Lower lobe of right lung (tissue), 2 donors: Measurements from ENCODE around the gene MATN4. TPM values are rescaled to one million over a fixed set of nuclear protein-coding genes. Genes with fewer than 3 reads are reported as not detected.
"Not testable (repeated sequence)": the region's sequence is repeated elsewhere in the genome, so short reads cannot be mapped to it uniquely, and the experiment has no call there.

Experiments
- ATAC-seq, 2 donors: fragments of 200-7000 bp; cut with Tn5 transposase; one replicate each; pipeline ENCODE4 v1.9.1; 2020 to 2022; ENCODE audit warnings: mild to moderate bottlenecking in 2 of 2, moderate library complexity in 2 of 2
- DNase-seq: peaks from one replicate; pipeline ENCODE4 v3.0.0-alpha.2; 2020
- H3K27ac ChIP-seq: fragments of 200-600 bp; one replicate; pipeline ENCODE4 v1.8.0; 2022
- H3K27me3 ChIP-seq: fragments of 200-600 bp; one replicate; pipeline ENCODE4 v1.8.0; 2022; ENCODE audit warnings: low read depth
- H3K36me3 ChIP-seq: fragments of 200-600 bp; one replicate; pipeline ENCODE4 v1.8.0; 2022; ENCODE audit warnings: mild to moderate bottlenecking
- H3K4me1 ChIP-seq: fragments of 200-600 bp; one replicate; pipeline ENCODE4 v1.8.0; 2022
- H3K4me3 ChIP-seq: fragments of 200-600 bp; one replicate; pipeline ENCODE4 v1.8.0; 2022; ENCODE audit warnings: mild to moderate bottlenecking
- H3K9me3 ChIP-seq: fragments of 200-600 bp; one replicate; pipeline ENCODE4 v1.8.0; 2022
- CTCF ChIP-seq: fragments of 200-600 bp; IDR thresholded peaks from one replicate; pipeline ENCODE4 v1.8.0; 2022; ENCODE audit warnings: antibody characterized with exemption, mild to moderate bottlenecking
- intact Hi-C: fragments of 100-400 bp; cut with DNase I; formaldehyde crosslinking; loops from one replicate; pipeline ENCODE4 v1.11.0; 2022
- total RNA-seq: library from RNA; stranded (reverse); fragmentation: NEBNext Ultra II Directional; extraction: Animal tissue kit (Norgen Biotek cat#: 25700); gene quantifications from one replicate; pipeline ENCODE4 v1.2.1, GENCODE V29; 2021
- donor health status: DM: no; HTN: yes; CAD: no; lungs with severe emphysema.

MATN4 gene
- total RNA-seq, 1 donor from 2014 or later = not detected

DNA sequence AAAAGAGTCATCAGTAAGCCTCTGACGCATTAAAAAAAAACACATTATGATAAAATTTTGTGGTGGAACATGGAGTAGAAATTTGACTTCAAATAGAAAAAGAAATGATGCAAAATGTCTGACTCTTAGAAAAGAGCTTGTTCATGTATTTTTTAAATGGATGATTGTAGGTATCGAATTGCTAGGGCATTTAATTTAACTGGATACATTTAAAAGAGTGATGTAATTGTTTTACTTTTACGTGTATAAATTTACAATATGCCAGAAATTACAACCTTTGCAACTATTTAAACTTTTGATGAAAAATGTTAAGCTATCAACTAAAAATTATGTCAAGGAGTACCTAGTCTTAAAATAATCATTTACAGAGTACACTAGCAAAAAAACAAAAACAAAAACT, 44.6 kb upstream of the MATN4 start:
- DNase-seq (no peak), ATAC-seq (no peak)
- no peaks in the 10 kb centered on the region for H3K27me3 ChIP-seq
- intact Hi-C loops = no loop called here
- H3K36me3 ChIP-seq = no peaks in the 10 kb centered on the region
- no peak for TF ChIP-seq CTCF
- H3K9me3 ChIP-seq = no peaks in the 10 kb centered on the region
- H3K4me3 ChIP-seq = no peak overlapping the region
- peaks cover 16% of the 10 kb centered on the region for H3K4me1 ChIP-seq
- no peak overlapping the region for H3K27ac ChIP-seq

DNA sequence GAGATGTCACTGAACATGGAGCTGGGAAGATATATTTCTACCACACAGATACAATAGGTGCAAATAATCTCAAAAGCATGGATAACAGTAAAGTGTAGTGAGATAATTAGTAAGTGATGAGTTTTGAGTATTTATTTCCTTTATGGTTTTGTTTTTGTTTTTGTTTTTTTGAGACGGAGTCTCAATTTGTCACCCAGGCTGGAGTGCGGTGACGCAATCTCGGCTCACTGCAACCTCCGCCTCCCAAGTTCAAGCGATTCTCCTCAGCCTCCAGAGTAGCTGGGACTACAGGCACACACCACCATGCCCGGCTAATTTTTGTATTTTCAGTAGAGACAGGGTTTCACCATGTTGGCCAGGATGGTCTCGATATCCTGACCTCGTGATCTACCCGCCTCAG, 42.7 kb upstream of the MATN4 start:
- DNase-seq, H3K36me3 ChIP-seq, H3K27me3 ChIP-seq, H3K27ac ChIP-seq, ATAC-seq, intact Hi-C loops, H3K4me3 ChIP-seq, H3K9me3 ChIP-seq: not testable (repeated sequence)
- peaks cover 27% of the 10 kb centered on the region for H3K4me1 ChIP-seq

GRCh38 chr20:45350217-45350616, 42.1 kb upstream of the MATN4 start:
- DNase-seq = no peak
- Histone ChIP-seq H3K4me1 (peaks cover 33% of the 10 kb centered on the region), H3K36me3 (no peaks in the 10 kb centered on the region), H3K27me3 (no peaks in the 10 kb centered on the region), H3K4me3 (no peak overlapping the region), H3K27ac (no peak overlapping the region), H3K9me3 (no peaks in the 10 kb centered on the region)
- ATAC-seq = no peak
- no peak for TF ChIP-seq CTCF
- intact Hi-C loops = no loop called here

GRCh38 chr20:45347936-45348778, 40.1 kb upstream of the MATN4 start, which contains the start of gene SDC4:
SDC4 (minus strand) TSS chr20:45348424; CDS start chr20:45348384, 40 bp downstream.
- H3K36me3 ChIP-seq = no peaks in the 10 kb centered on the region
- ATAC-seq (peak; percentile 73 to 83), DNase-seq (peak; percentile 82)
- peak within 1 kb of the TSS; percentile 82 for H3K4me3 ChIP-seq
- H3K27ac ChIP-seq = peak within 1 kb of the TSS; percentile 93
- intact Hi-C loops = no loop called here
- peaks cover 53% of the 10 kb centered on the region for H3K4me1 ChIP-seq
- no peak for TF ChIP-seq CTCF
- H3K27me3 ChIP-seq = no peaks in the 10 kb centered on the region
- H3K9me3 ChIP-seq = no peaks in the 10 kb centered on the region

DNA sequence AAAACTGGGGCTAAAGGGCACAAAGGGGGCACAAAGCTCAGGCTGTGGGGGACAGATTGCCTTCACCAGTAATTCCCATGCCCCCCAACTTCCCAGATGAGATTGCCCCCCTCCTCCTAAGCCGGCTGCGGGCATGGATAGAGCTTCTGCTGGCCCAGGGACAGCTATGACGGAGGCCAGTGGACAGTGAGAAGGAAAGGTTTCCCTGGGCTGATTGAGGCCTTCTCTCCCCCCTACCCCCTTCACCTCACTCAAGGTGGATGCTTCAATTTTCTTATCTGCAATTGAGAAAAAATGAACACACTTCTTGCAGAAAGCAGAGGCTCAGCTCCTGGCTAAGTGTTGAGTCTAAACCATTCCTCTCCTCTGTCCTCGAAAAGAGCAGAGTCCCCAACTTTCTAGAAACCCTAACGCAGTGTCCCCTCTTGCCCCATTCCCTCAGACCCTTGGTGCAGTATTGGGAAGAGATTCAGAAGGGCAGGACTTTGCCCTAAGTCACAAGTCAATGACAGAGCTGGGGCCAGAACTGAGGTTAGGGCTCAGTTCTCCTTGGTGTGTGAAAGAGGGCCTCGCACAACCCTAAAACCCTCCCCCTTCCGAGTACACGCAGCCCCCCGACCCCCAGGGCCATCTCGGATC, 39.3 kb upstream of the MATN4 start:
- Histone ChIP-seq H3K27ac (peak overlapping the region; percentile 93), H3K27me3 (no peaks in the 10 kb centered on the region), H3K4me1 (peaks cover 61% of the 10 kb centered on the region), H3K36me3 (no peaks in the 10 kb centered on the region), H3K4me3 (peak overlapping the region; percentile 82), H3K9me3 (no peaks in the 10 kb centered on the region)
- no peak for TF ChIP-seq CTCF
- ATAC-seq (peak in 1 of 2 donors; percentile 0), DNase-seq (no peak)
- intact Hi-C loops = no loop called here

- no peak for ATAC-seq
These were observed 38.8 kb upstream of the MATN4 start for GRCh38 chr20:45346851-45347250.

More at GRCh38 chr20:45346851-45347250, 38.8 kb upstream of the MATN4 start:
- Histone ChIP-seq H3K9me3 (no peaks in the 10 kb centered on the region), H3K4me1 (peaks cover 66% of the 10 kb centered on the region), H3K4me3 (peak overlapping the region; percentile 82), H3K27me3 (no peaks in the 10 kb centered on the region), H3K27ac (peak overlapping the region; percentile 93), H3K36me3 (no peaks in the 10 kb centered on the region)
- no peak for TF ChIP-seq CTCF
- no peak for DNase-seq
- intact Hi-C loops = no loop called here
